Naive thymus-derived CD8-positive, alpha-beta T cell (primary cell): ENCODE data around the gene CMTR1. TPM values are rescaled to one million over a fixed set of nuclear protein-coding genes. Genes with fewer than 3 reads are reported as not detected.
A peak's percentile ranks its signal among the peaks of the same experiment; 100 is the strongest.

Experiments used
- ATAC-seq, 2 donors: fragments of 150-1000 bp; cut with Tn5 transposase in 1 of 2; sonication (Bioruptor Pico), chemical (Tn5 transposase) in 1 of 2; 1 replicate in 1 of 2; 2 replicates in 1 of 2; pipeline ENCODE4 v1.10.0; 2021; ENCODE audit warnings: mild to moderate bottlenecking in 2 of 2, moderate library complexity in 2 of 2
- POLR2A ChIA-PET: fragments of 350-600 bp; sonication (Branson Sonifier 250); formaldehyde crosslinking; loops from one replicate; lab custom pipeline; 2021; ENCODE audit warnings: antibody characterized with exemption; lab: Charles Lee
- DNase-seq, 10 donors: peaks; one replicate each; pipeline versions ENCODE4 v3.0.0 to v3.0.0-alpha.2; 2020 to 2022
- H3K27ac Mint-ChIP-seq, 10 donors: one replicate each; pipeline ENCODE4 v1.8.0; 2020 to 2022; ENCODE audit warnings: mild to moderate bottlenecking in 10 of 10, mixed read lengths in 10 of 10, moderate library complexity in 4 of 10, inconsistent platforms in 1 of 10
- H3K27me3 Mint-ChIP-seq, 5 donors: one replicate each; pipeline ENCODE4 v1.8.0; 2021 to 2022; ENCODE audit warnings: mixed read lengths in 5 of 5
- H3K36me3 Mint-ChIP-seq, 3 donors: one replicate each; pipeline ENCODE4 v1.8.0; 2020 to 2022; ENCODE audit warnings: mixed read lengths in 3 of 3, mild to moderate bottlenecking in 2 of 3, inconsistent platforms in 1 of 3
- H3K4me1 Mint-ChIP-seq, 4 donors: one replicate each; pipeline ENCODE4 v1.8.0; 2021 to 2022; ENCODE audit warnings: mixed read lengths in 4 of 4
- H3K4me3 Mint-ChIP-seq, 10 donors: one replicate each; pipeline ENCODE4 v1.8.0; 2020 to 2022; ENCODE audit warnings: mild to moderate bottlenecking in 10 of 10, mixed read lengths in 10 of 10, moderate library complexity in 6 of 10, inconsistent platforms in 1 of 10
- H3K9me3 Mint-ChIP-seq, 9 donors: one replicate each; pipeline ENCODE4 v1.8.0; 2020 to 2022; ENCODE audit warnings: mixed read lengths in 9 of 9, mild to moderate bottlenecking in 3 of 9, inconsistent platforms in 1 of 9, moderate library complexity in 1 of 9
- polyA plus RNA-seq, 3 donors: library from polyadenylated mRNA; unstranded; fragments of 300-500 nt; fragmentation: Illumina TruSeq; gene quantifications; one replicate each; pipeline ENCODE4 v1.2.3, GENCODE V29; 2021
- total RNA-seq, 8 experiments: library from RNA in 2 of 8; stranded (reverse) in 2 of 8; gene quantifications; one replicate each; pipeline ENCODE4 v1.2.3 and lab custom pipeline; 2021 to 2026

The CMTR1 gene
- total and polyA plus RNA-seq, 5 experiments from 2014 or later = 19.2 to 66.8 (median 28.0) TPM

- DNase-seq (peak in 1 of 10 donors; percentile 13), ATAC-seq (no peak)
- Mint-ChIP-seq H3K36me3 (no peaks in the 10 kb centered on the region), H3K9me3 (no peaks in the 10 kb centered on the region), H3K27ac (peak overlapping the region; percentile 97 to 100 (median 100)), H3K4me1 (peaks cover 49 to 92% (median 88%) of the 10 kb centered on the region in 4 donors), H3K27me3 (no peaks in the 10 kb centered on the region), H3K4me3 (peak overlapping the region in 9 of 10 donors; percentile 80 to 97 (median 92))
- POLR2A ChIA-PET = interaction anchor here (2.1 to 10.5 kb wide), 6 partner anchors 14 to 41 kb away, joined by 10 to 330 read pairs (median 32); partner anchors contain the start of gene CCDC167
These were observed 85.1 kb downstream of the CMTR1 start for GRCh38 chr6:37518116-37518515.

DNA sequence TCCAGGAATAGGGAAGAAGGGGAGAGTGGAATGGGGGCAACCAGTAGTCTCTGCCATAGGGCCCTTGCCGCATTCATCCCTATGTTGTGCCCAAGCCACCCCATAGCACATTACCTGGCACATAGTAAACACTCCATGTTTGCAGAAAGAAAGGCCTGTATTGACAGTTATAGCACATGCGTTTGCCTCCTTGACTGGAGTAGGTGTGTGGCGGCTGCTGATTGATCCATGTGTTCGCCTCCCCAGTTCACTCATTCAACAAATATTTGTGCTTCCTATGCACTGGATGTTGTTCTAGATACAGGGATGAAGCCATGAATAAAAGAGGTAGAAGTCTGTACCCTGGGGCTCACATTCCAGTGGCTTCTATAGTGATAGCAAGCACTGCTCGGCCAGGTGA lies 86.4 kb downstream of the CMTR1 start:
- Mint-ChIP-seq H3K9me3 (no peaks in the 10 kb centered on the region), H3K36me3 (no peaks in the 10 kb centered on the region), H3K4me1 (peaks cover 42 to 87% (median 78%) of the 10 kb centered on the region in 4 donors), H3K4me3 (peak overlapping the region in 6 of 10 donors; percentile 68 to 94 (median 84)), H3K27ac (peak overlapping the region in 7 of 10 donors; percentile 59 to 100 (median 77)), H3K27me3 (no peaks in the 10 kb centered on the region)
- DNase-seq (peak in 1 of 10 donors; percentile 8), ATAC-seq (no peak)
- POLR2A ChIA-PET = interaction anchor here (4.7 to 10.5 kb wide), 2 partner anchors 15 to 17 kb away, joined by 54 to 330 read pairs; partner anchors contain the start of gene CCDC167

GRCh38 chr6:37520926-37521325 lies 87.9 kb downstream of the CMTR1 start:
- Mint-ChIP-seq H3K27ac (peak overlapping the region in 3 of 10 donors; percentile 40 to 80 (median 51)), H3K9me3 (no peaks in the 10 kb centered on the region), H3K4me1 (peaks cover 31 to 87% (median 76%) of the 10 kb centered on the region in 4 donors), H3K4me3 (peak overlapping the region in 4 of 10 donors; percentile 27 to 57 (median 49)), H3K36me3 (no peaks in the 10 kb centered on the region), H3K27me3 (no peaks in the 10 kb centered on the region)
- POLR2A ChIA-PET = interaction anchor here (1.2 to 1.9 kb wide), 2 partner anchors 11 to 18 kb away, joined by 3 to 6 read pairs; no protein-coding TSS in a partner anchor
- peak in 1 of 10 donors; percentile 38 for DNase-seq
- ATAC-seq = no peak

DNA sequence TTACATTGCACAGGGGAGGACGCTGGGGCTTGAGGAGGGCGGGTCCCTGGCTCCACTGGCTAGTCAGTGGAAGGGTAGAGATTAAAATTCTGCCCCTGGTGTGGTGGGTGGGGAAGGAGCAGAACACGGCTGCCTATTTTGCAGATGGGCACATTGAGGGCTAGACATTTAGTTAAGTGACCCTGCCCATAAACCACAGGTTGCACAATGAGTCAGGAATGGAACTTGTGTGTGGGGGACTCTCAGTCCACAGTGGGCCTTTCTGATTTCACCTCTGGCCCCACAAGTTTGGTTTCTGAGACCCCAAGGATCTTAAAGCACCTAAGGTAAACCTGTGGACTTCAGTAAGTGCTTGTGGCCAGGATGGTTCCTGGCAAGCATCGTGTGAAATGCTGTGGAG lies 88.7 kb downstream of the CMTR1 start:
- no peaks in the 10 kb centered on the region for H3K9me3 Mint-ChIP-seq
- no peak for ATAC-seq
- H3K27me3 Mint-ChIP-seq = no peaks in the 10 kb centered on the region
- DNase-seq = peak in 1 of 10 donors; percentile 23
- no peaks in the 10 kb centered on the region for H3K36me3 Mint-ChIP-seq
- peaks cover 23 to 86% (median 76%) of the 10 kb centered on the region in 4 donors for H3K4me1 Mint-ChIP-seq
- POLR2A ChIA-PET = interaction anchor here (1.2 to 1.9 kb wide), 3 partner anchors 10 to 19 kb away, joined by 3 to 9 read pairs (median 6); no protein-coding TSS in a partner anchor
- peak overlapping the region in 7 of 10 donors; percentile 14 to 79 (median 47) for H3K27ac Mint-ChIP-seq
- peak overlapping the region in 2 of 10 donors; percentile 2 to 53 for H3K4me3 Mint-ChIP-seq

- peaks cover 22 to 85% (median 70%) of the 10 kb centered on the region in 4 donors for H3K4me1 Mint-ChIP-seq
- DNase-seq (no peak), ATAC-seq (no peak)
- POLR2A ChIA-PET = interaction anchor here (1.2 to 1.6 kb wide), 2 partner anchors 9 to 11 kb away, joined by 5 to 9 read pairs; no protein-coding TSS in a partner anchor
- no peaks in the 10 kb centered on the region for H3K9me3 Mint-ChIP-seq
- H3K36me3 Mint-ChIP-seq = no peaks in the 10 kb centered on the region
- peak overlapping the region in 2 of 10 donors; percentile 1 to 10 for H3K4me3 Mint-ChIP-seq
- no peaks in the 10 kb centered on the region for H3K27me3 Mint-ChIP-seq
- peak overlapping the region in 5 of 10 donors; percentile 17 to 88 (median 67) for H3K27ac Mint-ChIP-seq
These were observed 89.8 kb downstream of the CMTR1 start for GRCh38 chr6:37522836-37523235.

GRCh38 chr6:37523412-37523811 lies 90.4 kb downstream of the CMTR1 start:
- ATAC-seq = no peak
- Mint-ChIP-seq H3K4me3 (peak overlapping the region in 1 of 10 donors; percentile 10), H3K27ac (peak overlapping the region in 1 of 10 donors; percentile 44), H3K9me3 (no peaks in the 10 kb centered on the region), H3K27me3 (no peaks in the 10 kb centered on the region), H3K4me1 (peaks cover 18 to 85% (median 65%) of the 10 kb centered on the region in 4 donors), H3K36me3 (no peaks in the 10 kb centered on the region)
- POLR2A ChIA-PET = interaction anchor here (1.2 to 1.6 kb wide), 2 partner anchors 8 to 11 kb away, joined by 5 to 9 read pairs; no protein-coding TSS in a partner anchor
- peak in 1 of 10 donors; percentile 10 for DNase-seq

DNA sequence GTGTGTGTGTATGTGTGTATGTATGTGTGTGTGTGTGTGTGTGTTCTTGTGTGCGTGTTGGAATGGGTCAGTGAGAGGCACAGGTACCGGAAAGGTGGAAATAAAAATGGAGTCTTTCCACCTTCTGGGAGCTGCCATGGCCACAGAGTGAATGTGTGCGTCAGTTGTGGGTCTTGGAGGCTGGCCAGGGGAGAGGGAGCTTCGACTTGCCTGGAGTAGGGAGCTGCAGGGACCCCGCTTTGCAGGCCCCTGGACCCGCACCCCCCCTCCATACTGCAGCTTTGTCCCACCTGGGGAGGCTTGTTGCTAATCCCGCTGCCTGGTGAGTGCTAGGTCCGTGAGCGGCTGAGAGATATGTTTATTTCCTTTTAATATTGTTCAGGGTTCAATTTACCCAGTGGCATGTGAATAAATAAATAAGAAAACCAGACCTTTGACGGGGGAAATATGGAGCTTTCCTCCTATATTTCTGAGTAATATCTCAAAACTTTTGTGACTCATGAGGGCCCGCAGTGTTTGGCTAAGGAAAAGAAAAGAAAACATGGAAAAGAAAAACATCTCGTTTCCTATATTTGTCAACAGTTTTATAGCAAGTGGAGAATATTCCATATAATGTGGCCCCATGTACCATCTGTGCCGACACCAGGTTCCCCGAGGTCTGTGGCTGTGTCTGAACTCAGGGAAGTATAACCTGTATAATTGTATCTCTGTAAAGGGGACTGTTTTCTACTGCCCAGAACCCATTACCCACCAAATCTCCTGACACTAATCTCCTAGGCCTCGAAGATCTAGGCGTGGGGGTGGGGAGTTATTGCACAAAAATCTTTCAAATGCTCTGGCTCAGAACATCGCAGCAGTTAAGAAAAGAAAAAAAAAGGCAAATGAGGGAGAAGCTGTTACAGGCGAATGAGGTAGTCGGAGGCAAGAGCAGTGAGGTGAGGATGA lies 91.3 kb downstream of the CMTR1 start:
- H3K4me1 Mint-ChIP-seq = peaks cover 14 to 82% (median 60%) of the 10 kb centered on the region in 4 donors
- ATAC-seq = no peak
- H3K27ac Mint-ChIP-seq = peak overlapping the region in 2 of 10 donors; percentile 18 to 44
- POLR2A ChIA-PET = interaction anchor here (0.9 to 2.2 kb wide), 3 partner anchors 8 to 22 kb away, joined by 3 to 8 read pairs (median 5); no protein-coding TSS in a partner anchor
- H3K4me3 Mint-ChIP-seq = no peak overlapping the region
- peak in 1 of 10 donors; percentile 27 for DNase-seq
- H3K9me3 Mint-ChIP-seq = no peaks in the 10 kb centered on the region
- no peaks in the 10 kb centered on the region for H3K36me3 Mint-ChIP-seq
- H3K27me3 Mint-ChIP-seq = no peaks in the 10 kb centered on the region

- DNase-seq (no peak), ATAC-seq (no peak)
- H3K36me3 Mint-ChIP-seq = no peaks in the 10 kb centered on the region
- H3K4me1 Mint-ChIP-seq = peaks cover 14 to 79% (median 57%) of the 10 kb centered on the region in 4 donors
- H3K27me3 Mint-ChIP-seq = no peaks in the 10 kb centered on the region
- POLR2A ChIA-PET = interaction anchor here (0.9 to 2.2 kb wide), 2 partner anchors 9 to 23 kb away, joined by 3 to 8 read pairs; no protein-coding TSS in a partner anchor
- no peaks in the 10 kb centered on the region for H3K9me3 Mint-ChIP-seq
- H3K27ac Mint-ChIP-seq = peak overlapping the region in 4 of 10 donors; percentile 18 to 46 (median 30)
- H3K4me3 Mint-ChIP-seq = no peak overlapping the region
These were observed 91.9 kb downstream of the CMTR1 start for GRCh38 chr6:37524970-37525318.

DNA sequence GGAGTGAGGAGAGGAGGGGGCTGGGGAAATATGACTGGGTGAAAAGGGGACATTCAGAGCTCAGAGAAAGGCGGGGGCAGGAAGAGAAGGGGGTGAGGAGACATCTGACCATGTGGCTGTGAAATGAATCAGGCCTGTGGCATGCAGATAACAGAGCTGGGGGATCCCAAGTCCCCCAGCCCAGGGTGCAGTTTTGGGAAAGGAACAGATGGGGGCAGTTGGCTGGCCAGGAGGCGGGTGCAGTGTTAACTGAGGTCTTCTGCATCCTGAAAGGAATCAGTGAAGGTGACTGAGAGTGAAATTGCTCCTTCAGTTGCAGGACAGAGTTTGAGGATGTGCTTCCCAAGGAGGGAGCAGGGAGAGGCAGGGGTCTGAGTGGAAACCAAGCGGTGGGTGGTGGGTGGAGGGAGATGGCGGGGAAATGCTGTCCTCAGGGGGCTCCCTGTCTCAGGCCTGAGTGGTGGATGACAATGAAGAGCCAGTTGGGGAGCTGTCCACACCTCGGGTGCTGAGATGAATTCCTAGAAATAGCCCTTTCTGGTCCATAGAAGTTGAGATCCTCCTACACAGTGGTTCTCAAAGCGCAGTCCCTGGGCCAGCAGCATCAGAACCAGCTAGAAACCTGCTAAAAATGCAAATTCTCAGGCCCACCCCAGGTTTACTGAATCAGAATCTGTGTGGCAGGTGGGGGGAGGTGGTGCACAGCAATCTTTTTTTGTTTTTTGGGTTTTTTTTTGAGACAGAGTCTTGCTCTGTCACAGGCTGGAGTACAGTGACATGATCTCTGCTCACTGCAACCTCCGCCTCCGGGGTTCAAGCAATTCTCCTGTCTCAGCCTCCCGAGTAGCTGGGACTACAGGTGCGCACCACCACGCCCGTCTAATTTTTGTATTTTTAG lies 92.7 kb downstream of the CMTR1 start:
- H3K36me3 Mint-ChIP-seq = peaks cover 0 to 2% (median 0%) of the 10 kb centered on the region in 3 donors
- ATAC-seq (no peak), DNase-seq (peak in 1 of 10 donors; percentile 47)
- H3K27ac Mint-ChIP-seq = peak overlapping the region in 1 of 10 donors; percentile 46
- H3K4me3 Mint-ChIP-seq = no peak overlapping the region
- POLR2A ChIA-PET = interaction anchor here (0.7 to 2.2 kb wide), 4 partner anchors 9 to 172 kb away, joined by 3 to 8 read pairs (median 4); partner anchors contain the start of gene MDGA1
- H3K4me1 Mint-ChIP-seq = peaks cover 14 to 76% (median 54%) of the 10 kb centered on the region in 4 donors
- H3K27me3 Mint-ChIP-seq = no peaks in the 10 kb centered on the region
- no peaks in the 10 kb centered on the region for H3K9me3 Mint-ChIP-seq

GRCh38 chr6:37528541-37528940 lies 95.5 kb downstream of the CMTR1 start:
- DNase-seq (peak in 1 of 10 donors; percentile 51), ATAC-seq (no peak)
- no peak overlapping the region for H3K27ac Mint-ChIP-seq
- H3K9me3 Mint-ChIP-seq = no peaks in the 10 kb centered on the region
- H3K27me3 Mint-ChIP-seq = peaks cover 0 to 2% (median 0%) of the 10 kb centered on the region in 5 donors
- POLR2A ChIA-PET = interaction anchor here (1.6 kb wide), 1 partner anchor 12 kb away, joined by 4 read pairs; no protein-coding TSS in a partner anchor
- peaks cover 11 to 71% (median 37%) of the 10 kb centered on the region in 4 donors for H3K4me1 Mint-ChIP-seq
- H3K4me3 Mint-ChIP-seq = no peak overlapping the region
- peaks cover 0 to 3% (median 0%) of the 10 kb centered on the region in 3 donors for H3K36me3 Mint-ChIP-seq

DNA sequence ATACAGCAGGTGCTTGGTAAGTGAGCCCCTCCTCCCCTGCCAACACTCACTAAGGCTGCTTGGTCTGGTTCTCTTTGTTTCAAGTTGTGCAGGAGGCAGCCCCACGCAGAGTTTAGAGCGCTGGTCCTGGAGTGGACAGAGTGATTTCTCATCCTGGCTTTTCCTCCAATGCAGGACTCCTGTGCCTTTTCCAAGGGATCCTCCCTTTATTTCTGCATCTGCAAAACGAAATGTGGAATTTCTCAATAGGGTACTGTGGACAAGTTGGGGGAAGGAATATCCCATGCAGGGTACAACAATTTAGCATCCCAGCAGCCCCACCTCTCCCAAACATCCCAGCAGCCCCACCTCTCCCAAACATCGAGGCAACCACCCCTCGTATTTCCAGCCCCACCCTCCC lies 97.3 kb downstream of the CMTR1 start:
- peak overlapping the region in 1 of 10 donors; percentile 46 for H3K27ac Mint-ChIP-seq
- peaks cover 11 to 55% (median 30%) of the 10 kb centered on the region in 4 donors for H3K4me1 Mint-ChIP-seq
- peaks cover 0 to 2% (median 0%) of the 10 kb centered on the region in 5 donors for H3K27me3 Mint-ChIP-seq
- POLR2A ChIA-PET = no interaction called here
- no peak overlapping the region for H3K4me3 Mint-ChIP-seq
- ATAC-seq = no peak
- peaks cover 0 to 3% (median 0%) of the 10 kb centered on the region in 3 donors for H3K36me3 Mint-ChIP-seq
- H3K9me3 Mint-ChIP-seq = no peaks in the 10 kb centered on the region
- DNase-seq = no peak
